GM19395 (cell line): ENCODE data around the gene GABRB2.
"Not testable (repeated sequence)": the region's sequence is repeated elsewhere in the genome, so short reads cannot be mapped to it uniquely, and the experiment has no call there.

Source experiments
- ATAC-seq: cut with Tn5 transposase; IDR thresholded peaks from one replicate; pipeline ENCODE4 v1.9.1; 2021; ENCODE audit warnings: mild to moderate bottlenecking, moderate library complexity; ENCODE audit not compliant: unreplicated experiment

The GABRB2 gene

DNA sequence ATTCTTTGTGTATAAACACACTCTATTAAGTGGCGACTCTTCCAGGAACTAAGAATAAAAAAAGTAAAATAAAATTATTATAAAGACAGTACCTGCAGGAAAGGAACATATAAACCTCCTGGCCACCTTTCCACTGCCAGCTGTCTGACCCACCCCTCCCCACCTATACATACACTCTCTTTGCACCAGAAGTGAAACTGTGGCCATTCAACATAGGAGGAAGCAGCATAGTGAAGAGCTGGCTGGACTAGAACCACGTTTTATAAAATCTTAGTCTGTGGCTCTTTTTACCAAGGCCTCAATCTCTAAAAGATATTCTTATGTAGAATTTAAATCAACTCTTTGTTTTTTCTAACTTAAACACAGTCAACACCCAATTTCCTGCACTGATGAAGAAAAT, 289.6 kb downstream of the GABRB2 start:
- ATAC-seq = peak; percentile 43

DNA sequence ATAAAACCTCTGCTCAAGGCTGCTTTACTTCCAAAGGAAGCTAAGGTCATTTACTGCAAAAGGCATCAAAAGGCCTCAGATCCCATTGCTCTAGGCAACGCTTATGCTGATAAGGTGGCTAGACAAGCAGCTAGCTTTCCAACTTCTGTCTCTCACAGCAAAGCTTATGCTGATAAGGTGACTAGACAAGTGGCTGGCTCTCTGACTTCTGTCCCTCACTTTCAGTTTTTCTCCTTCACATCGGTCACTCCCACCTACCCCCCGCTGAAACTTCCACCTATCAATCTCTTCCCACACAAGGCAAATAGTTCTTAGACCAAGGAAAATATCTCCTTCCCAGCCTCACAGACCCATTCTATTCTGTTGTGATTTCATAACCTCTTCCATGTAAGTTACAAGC, 293.6 kb downstream of the GABRB2 start:
- ATAC-seq = not testable (repeated sequence)

DNA sequence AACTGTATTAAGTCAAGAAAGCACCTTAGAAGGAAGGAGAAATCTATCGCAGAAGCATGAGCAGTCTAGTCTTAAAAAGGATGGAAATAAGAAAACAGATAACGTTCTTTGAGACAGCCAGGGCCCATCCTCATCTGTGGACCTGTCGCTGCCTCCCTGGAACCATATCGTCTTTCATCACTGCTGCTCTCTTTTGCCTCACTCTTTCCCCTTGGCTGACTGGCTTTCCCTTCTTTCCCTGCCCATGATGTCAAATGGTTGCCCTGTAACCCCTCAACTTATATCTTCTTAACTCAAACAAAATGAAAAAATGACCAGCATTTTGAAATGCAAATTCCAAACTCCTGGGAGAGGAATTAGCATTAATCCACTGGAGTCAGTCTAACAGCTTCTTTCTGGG, 299.8 kb downstream of the GABRB2 start:
- no peak for ATAC-seq

DNA sequence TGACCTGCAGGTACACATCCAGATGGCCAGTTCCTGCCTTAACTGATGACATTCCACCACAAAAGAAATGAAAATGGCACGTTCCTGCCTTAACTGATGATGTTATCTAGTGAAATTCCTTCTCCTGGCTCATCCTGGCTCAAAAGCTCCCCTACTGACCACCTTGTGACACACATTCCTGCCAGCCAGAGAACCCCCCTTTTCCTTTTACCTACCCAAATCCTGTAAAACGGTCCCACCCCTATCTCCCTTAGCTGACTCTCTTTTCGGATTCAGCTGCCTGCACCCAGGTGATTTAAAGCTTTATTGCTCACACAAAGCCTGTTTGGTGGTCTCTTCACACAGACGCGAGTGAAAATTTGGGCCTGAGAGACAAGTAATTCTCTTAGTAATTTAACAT, 300.7 kb downstream of the GABRB2 start:
- ATAC-seq = not testable (repeated sequence)
